ENCODE data around the gene CDH26.

CDH26 gene

DNA sequence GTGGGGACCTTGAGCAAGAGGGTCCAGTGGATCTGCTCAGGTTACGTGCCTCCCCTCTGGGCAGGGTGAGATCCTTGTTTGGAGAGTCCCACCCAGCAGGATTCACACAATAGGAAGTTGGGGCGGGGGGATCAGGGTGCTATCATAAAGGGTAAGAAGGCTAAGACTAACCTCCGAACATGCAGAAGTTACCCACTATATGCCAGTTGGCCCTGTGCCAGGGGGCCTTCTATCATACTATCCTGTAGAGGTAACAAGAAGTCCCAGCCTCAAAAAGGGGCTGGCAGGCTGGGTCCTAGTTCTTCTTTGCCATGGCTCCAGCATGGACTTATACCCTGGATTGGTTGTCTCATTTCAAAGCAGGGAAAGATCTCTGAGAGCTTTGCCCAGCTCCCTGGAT lies 94.1 kb downstream of the CDH26 start:
- no peak overlapping the region for H3K4me3 ChIP-seq (ENCODE audit: low read length)
- H3K36me3 ChIP-seq (ENCODE audit: control insufficient read depth, insufficient read depth, low read length), result no peaks in the 10 kb centered on the region
- DNase-seq (ENCODE audit: low read depth, low spot score), result no peak
- no peaks in the 10 kb centered on the region for H3K27me3 ChIP-seq (ENCODE audit: control insufficient read depth, insufficient read depth, low read length)
- H3K4me1 ChIP-seq (ENCODE audit: control insufficient read depth, insufficient read depth, low read length), result no peaks in the 10 kb centered on the region
- no peak overlapping the region for H3K27ac ChIP-seq (ENCODE audit: low read length)
- no CpG with 5 or more reads among the region's 3 CpGs for WGBS (ENCODE audit: insufficient coverage, insufficient read length)
- H3K9me3 ChIP-seq (ENCODE audit: control insufficient read depth, insufficient read depth, low read length), result no peaks in the 10 kb centered on the region

DNA sequence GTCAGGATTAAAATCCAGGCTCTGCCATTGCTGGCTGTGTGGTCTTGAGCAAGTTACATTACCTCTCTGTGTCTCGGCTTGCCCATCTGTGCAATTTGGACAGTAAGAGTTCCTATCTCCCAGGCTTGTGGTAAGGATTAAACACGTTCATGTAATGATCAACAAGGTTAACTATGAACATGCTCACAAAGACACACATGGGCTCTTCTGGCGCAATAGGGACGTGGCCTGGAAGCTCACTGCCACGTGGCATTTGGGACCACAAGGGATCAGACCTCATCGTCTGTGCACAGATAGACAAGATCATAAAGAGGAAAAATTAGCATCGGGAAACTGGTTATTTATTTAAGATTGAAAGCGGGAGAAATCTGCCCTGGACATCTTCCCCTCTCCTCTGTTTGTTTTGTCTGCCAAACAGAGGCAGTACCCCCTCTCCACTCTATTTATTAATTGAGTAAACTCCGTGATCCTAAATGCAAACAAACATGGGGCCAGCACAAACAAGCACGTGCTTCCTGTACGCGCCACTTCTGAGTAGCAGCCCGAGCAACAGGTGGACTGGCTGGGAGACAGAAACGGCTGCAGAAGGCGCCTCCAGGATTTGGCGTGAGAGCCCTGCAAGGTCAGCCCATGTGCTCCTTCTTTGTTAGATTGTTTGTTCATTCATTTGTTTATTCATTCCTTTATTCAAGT lies 95.0 kb downstream of the CDH26 start:
- Histone ChIP-seq H3K4me3 (ENCODE audit: low read length) (no peak overlapping the region), H3K27me3 (ENCODE audit: control insufficient read depth, insufficient read depth, low read length) (no peaks in the 10 kb centered on the region), H3K27ac (ENCODE audit: low read length) (no peak overlapping the region), H3K9me3 (ENCODE audit: control insufficient read depth, insufficient read depth, low read length) (no peaks in the 10 kb centered on the region), H3K36me3 (ENCODE audit: control insufficient read depth, insufficient read depth, low read length) (no peaks in the 10 kb centered on the region), H3K4me1 (ENCODE audit: control insufficient read depth, insufficient read depth, low read length) (peaks cover 1% of the 10 kb centered on the region; the same call in 1 of the 2 replicates)
- no peak for DNase-seq (ENCODE audit: low read depth, low spot score)
- no CpG with 5 or more reads among the region's 16 CpGs for WGBS (ENCODE audit: insufficient coverage, insufficient read length)

DNA sequence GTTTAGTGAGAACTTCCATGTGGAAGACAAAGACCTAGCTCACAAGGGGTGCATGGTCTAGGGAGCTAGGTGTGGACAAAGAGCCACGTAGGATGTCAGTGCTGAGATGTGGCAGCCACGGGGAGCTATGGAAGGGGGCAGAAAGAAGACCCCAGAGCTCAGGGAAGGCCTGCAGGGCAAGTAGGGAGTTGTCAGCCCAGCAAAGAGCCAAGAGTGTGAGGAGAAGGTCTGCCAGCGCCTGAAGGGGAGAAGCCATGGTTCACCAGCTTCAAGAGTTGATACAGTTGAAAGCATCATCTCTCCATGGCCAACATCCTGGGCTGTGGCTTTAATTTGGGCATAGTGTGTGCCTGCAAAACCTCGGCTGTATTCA lies 95.6 kb downstream of the CDH26 start:
- H3K27ac ChIP-seq (ENCODE audit: low read length), result no peak overlapping the region
- H3K27me3 ChIP-seq (ENCODE audit: control insufficient read depth, insufficient read depth, low read length), result no peaks in the 10 kb centered on the region
- no peak overlapping the region for H3K4me3 ChIP-seq (ENCODE audit: low read length)
- no CpG with 5 or more reads among the region's 4 CpGs for WGBS (ENCODE audit: insufficient coverage, insufficient read length)
- H3K36me3 ChIP-seq (ENCODE audit: control insufficient read depth, insufficient read depth, low read length), result no peaks in the 10 kb centered on the region
- no peak for DNase-seq (ENCODE audit: low read depth, low spot score)
- H3K4me1 ChIP-seq (ENCODE audit: control insufficient read depth, insufficient read depth, low read length), result peaks cover 1% of the 10 kb centered on the region; the same call in 1 of the 2 replicates
- no peaks in the 10 kb centered on the region for H3K9me3 ChIP-seq (ENCODE audit: control insufficient read depth, insufficient read depth, low read length)

DNA sequence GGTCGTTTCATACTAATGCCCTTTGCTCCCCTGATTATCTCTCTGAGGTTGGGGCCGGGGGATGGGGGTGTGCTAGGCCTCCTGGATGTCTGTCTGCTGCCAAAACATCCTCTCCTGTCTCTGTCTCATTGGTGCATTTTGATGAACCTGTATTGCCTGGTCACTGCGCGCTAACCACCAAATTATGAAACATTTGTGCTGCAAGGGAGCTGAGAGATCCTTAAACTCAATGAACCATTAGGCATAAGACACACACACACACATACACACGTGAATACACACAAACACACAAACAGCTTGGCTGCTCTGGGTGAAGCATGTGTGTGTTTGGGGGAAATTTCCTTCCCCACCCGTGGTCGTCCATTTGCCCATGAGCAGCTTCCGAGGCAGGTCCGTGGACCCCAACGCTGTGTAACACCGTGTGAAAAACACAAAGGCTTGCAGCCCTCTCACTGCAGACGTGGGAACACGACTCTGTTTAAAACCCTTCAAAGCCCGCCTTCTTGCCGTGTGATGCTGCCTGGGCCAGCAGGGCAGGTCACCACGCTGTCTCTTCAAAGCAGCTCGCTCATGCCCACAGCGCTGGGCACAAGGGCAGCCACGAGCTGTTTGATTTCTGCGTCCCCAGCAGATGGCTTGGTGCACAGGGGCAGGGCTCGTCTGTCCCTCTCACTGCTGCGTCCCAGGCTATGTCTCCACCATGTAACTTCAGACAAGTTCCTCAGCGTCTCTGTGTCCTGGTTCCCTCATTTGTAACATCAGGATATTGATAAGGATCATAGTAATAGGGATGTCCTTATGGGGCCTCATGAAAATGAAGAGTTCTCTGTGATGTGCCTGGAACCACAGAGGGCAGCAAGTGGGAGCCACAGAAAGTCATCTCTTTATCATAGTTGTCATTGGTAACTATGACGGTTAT lies 96.8 kb downstream of the CDH26 start:
- no CpG with 5 or more reads among the region's 24 CpGs for WGBS (ENCODE audit: insufficient coverage, insufficient read length)
- no peak for DNase-seq (ENCODE audit: low read depth, low spot score)
- H3K27ac ChIP-seq (ENCODE audit: low read length), result no peak overlapping the region

DNA sequence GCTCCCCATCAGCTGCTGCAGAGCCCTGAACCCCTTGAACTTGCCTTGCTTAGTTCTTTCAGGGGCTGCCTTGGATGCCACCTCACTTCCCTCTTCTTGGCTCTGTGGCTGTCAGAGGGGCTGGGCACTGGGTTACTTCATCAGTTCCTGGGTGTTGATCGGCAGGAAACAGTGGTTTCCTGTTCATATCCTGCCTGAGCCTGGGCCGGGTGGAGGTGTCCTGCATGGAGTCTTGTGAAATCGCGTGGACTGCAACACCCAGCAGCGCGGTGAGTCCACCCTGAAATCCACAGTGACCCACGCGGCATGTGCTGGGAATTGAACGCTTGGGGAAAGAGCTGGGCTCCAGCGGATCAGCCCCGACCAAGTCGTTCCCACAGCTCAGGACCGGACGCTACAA lies 97.5 kb downstream of the CDH26 start:
- no peak overlapping the region for H3K27ac ChIP-seq (ENCODE audit: low read length)

More for the DNA sequence above, 96.8 kb downstream of the CDH26 start:
- H3K4me1 ChIP-seq (ENCODE audit: control insufficient read depth, insufficient read depth, low read length), result peaks cover 1% of the 10 kb centered on the region; the same call in 1 of the 2 replicates
- no peaks in the 10 kb centered on the region for H3K27me3 ChIP-seq (ENCODE audit: control insufficient read depth, insufficient read depth, low read length)
- no peaks in the 10 kb centered on the region for H3K9me3 ChIP-seq (ENCODE audit: control insufficient read depth, insufficient read depth, low read length)
- H3K4me3 ChIP-seq (ENCODE audit: low read length), result no peak overlapping the region
- no peaks in the 10 kb centered on the region for H3K36me3 ChIP-seq (ENCODE audit: control insufficient read depth, insufficient read depth, low read length)

DNA sequence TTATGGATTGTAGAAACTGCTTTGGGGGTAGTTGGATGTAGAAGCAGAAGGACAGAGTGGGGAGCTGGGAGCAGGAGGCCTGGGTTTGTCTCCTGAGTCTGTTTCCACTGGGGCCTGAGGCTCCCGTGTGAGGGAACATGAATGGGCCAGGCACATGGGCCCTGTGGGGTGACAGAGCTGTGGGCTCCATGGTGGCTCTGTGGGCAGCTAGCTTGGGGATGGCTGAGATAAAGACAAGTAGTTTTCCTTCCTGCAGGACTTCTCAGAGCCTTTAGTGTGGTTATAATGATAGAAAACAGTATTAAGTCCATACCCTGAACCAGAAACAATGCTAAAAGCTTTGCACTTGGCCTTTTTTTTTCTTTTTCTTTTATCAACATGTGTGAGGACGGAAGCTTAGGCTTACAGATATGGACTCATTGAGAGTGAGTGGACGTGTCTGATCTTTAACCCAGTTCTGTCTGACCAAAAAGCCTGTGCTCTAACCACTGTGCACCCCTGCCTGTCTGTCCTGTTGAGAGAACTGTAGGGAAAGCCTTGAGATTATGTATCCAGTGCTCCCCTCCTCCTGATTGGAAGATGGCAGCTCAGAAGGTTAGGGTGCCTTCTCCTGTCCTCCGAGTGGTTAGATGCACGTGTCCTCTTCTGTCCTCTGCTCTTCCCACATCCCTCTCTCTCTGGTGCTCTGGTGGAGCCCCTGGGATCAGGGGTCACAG lies 98.3 kb downstream of the CDH26 start:
- H3K27ac ChIP-seq (ENCODE audit: low read length), result no peak overlapping the region
- H3K4me3 ChIP-seq (ENCODE audit: low read length), result no peak overlapping the region
- DNase-seq (ENCODE audit: low read depth, low spot score), result no peak
- H3K36me3 ChIP-seq (ENCODE audit: control insufficient read depth, insufficient read depth, low read length), result no peaks in the 10 kb centered on the region
- WGBS (ENCODE audit: insufficient coverage, insufficient read length), result no CpG with 5 or more reads among the region's 5 CpGs
- no peaks in the 10 kb centered on the region for H3K27me3 ChIP-seq (ENCODE audit: control insufficient read depth, insufficient read depth, low read length)
- H3K4me1 ChIP-seq (ENCODE audit: control insufficient read depth, insufficient read depth, low read length), result peaks cover 1% of the 10 kb centered on the region; the same call in 1 of the 2 replicates
- H3K9me3 ChIP-seq (ENCODE audit: control insufficient read depth, insufficient read depth, low read length), result no peaks in the 10 kb centered on the region

More for the DNA sequence above, 97.5 kb downstream of the CDH26 start:
- Histone ChIP-seq H3K36me3 (ENCODE audit: control insufficient read depth, insufficient read depth, low read length) (no peaks in the 10 kb centered on the region), H3K4me1 (ENCODE audit: control insufficient read depth, insufficient read depth, low read length) (peaks cover 1% of the 10 kb centered on the region; the same call in 1 of the 2 replicates), H3K27me3 (ENCODE audit: control insufficient read depth, insufficient read depth, low read length) (no peaks in the 10 kb centered on the region), H3K9me3 (ENCODE audit: control insufficient read depth, insufficient read depth, low read length) (no peaks in the 10 kb centered on the region), H3K4me3 (ENCODE audit: low read length) (no peak overlapping the region)
- no CpG with 5 or more reads among the region's 14 CpGs for WGBS (ENCODE audit: insufficient coverage, insufficient read length)
- DNase-seq (ENCODE audit: low read depth, low spot score), result no peak

DNA sequence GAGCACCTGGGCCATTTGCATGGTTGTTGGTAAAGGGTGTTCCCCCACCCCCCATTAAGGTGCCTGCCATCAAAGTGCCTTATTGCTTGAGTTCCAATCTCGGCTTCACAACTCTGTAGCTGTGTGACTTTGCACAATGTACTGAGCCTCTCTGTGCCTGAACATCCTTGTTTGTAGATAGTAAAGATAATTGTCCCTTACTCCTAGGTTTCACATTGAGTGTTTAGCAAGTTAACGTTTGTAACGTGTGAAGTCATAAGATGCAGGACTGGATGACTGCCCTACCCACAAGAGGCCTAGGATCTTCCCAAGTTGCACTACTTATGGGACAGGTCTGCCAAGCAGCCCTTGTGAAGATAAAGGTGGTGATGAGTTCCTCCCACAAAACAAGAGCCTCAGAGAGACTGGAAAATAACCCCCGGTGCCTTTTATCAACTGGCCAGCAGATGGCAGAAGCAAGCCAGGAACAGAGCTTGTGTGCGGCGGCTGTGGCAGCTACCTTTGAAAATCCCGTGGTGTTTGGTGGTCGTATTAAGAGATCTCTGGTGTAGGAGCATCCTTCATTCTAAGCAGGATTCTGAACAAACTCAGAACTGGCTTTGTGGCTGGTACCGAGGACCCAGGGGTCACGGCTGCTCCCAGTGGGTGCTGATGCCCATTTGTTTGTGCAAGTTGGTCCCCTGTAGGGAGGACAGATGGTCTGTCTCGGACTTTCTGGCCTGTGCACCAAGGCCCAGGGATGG lies 99.1 kb downstream of the CDH26 start:
- peak; percentile 25 for DNase-seq (ENCODE audit: low read depth, low spot score)
- no peaks in the 10 kb centered on the region for H3K36me3 ChIP-seq (ENCODE audit: control insufficient read depth, insufficient read depth, low read length)
- H3K4me1 ChIP-seq (ENCODE audit: control insufficient read depth, insufficient read depth, low read length), result peaks cover 1% of the 10 kb centered on the region; the same call in 1 of the 2 replicates
- no CpG with 5 or more reads among the region's 11 CpGs for WGBS (ENCODE audit: insufficient coverage, insufficient read length)
- no peaks in the 10 kb centered on the region for H3K27me3 ChIP-seq (ENCODE audit: control insufficient read depth, insufficient read depth, low read length)
- H3K27ac ChIP-seq (ENCODE audit: low read length), result no peak overlapping the region
- no peak overlapping the region for H3K4me3 ChIP-seq (ENCODE audit: low read length)
- no peaks in the 10 kb centered on the region for H3K9me3 ChIP-seq (ENCODE audit: control insufficient read depth, insufficient read depth, low read length)

DNA sequence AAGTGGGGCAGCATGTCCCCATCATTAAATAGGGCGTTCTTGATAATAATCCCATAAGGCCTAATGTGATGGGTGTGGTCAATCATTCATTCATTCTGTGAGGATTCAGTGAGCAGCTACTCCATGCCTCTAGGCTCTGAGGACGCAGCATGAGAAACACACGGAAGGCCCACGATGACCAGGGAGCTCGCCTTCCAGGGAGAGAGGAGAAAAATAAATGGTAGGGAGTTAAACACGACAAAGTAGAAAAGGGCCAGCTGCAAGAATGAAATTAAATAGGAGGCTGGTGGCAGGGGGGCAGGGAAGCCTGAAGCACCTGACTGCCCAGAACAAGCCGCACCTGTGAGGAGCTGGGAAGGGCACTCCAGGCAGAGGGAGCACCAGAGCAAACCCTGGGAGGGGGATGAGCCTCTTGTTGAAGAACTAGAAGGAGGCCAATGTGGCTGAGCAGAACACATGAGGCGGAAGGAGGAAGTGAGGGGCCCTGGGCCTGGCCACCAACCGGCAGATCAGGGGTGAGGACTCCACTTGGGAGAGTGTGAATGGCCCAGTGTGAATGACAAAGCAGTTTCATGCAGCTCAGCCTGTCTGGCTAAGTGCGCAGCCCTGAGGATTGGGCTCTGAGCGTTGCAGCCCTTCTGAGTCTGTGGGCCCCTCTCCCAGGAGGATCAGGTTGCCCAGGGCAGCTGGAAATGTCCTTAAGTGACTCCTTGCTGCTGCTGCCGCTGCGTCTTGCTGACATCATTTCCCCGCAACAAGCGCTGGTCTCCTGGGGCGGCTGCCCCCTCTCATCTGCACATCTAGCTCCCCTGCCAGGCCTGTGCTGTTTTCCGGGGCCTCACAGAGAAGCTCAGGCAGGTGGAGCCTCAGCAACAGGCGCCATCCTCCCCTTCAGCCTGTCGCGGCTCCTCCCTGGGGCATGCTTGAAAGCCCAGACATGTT lies 99.9 kb downstream of the CDH26 start:
- H3K9me3 ChIP-seq (ENCODE audit: control insufficient read depth, insufficient read depth, low read length), result no peaks in the 10 kb centered on the region
- no peak overlapping the region for H3K27ac ChIP-seq (ENCODE audit: low read length)
- no peaks in the 10 kb centered on the region for H3K27me3 ChIP-seq (ENCODE audit: control insufficient read depth, insufficient read depth, low read length)
- no peak overlapping the region for H3K4me3 ChIP-seq (ENCODE audit: low read length)
- no peak for DNase-seq (ENCODE audit: low read depth, low spot score)
- WGBS (ENCODE audit: insufficient coverage, insufficient read length), result no CpG with 5 or more reads among the region's 20 CpGs
- no peaks in the 10 kb centered on the region for H3K36me3 ChIP-seq (ENCODE audit: control insufficient read depth, insufficient read depth, low read length)
- peaks cover 1% of the 10 kb centered on the region; the same call in 1 of the 2 replicates for H3K4me1 ChIP-seq (ENCODE audit: control insufficient read depth, insufficient read depth, low read length)

DNA sequence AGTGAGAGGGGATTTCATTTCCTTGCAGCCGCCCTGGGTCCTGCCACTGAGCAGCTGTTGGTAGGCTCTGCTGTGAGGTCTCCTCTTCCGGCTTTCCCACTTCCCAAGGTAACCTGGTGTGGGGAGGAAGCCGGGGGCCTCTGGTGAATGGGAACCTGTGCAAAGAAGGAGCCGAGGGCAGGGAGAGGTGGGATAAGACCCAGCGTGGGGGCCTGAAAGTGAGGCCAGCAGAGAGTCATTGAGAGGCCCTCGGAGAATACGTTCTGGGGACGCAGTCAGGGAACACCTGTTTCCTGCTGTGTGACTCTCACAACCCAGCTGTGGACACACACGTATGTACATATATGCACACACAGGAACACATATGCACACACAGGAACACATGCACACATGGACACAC lies 100.7 kb downstream of the CDH26 start:
- Histone ChIP-seq H3K9me3 (ENCODE audit: control insufficient read depth, insufficient read depth, low read length) (no peaks in the 10 kb centered on the region), H3K36me3 (ENCODE audit: control insufficient read depth, insufficient read depth, low read length) (no peaks in the 10 kb centered on the region), H3K4me3 (ENCODE audit: low read length) (no peak overlapping the region), H3K27me3 (ENCODE audit: control insufficient read depth, insufficient read depth, low read length) (no peaks in the 10 kb centered on the region), H3K4me1 (ENCODE audit: control insufficient read depth, insufficient read depth, low read length) (peaks cover 1% of the 10 kb centered on the region; the same call in 1 of the 2 replicates), H3K27ac (ENCODE audit: low read length) (no peak overlapping the region)
- no CpG with 5 or more reads among the region's 9 CpGs for WGBS (ENCODE audit: insufficient coverage, insufficient read length)
- no peak for DNase-seq (ENCODE audit: low read depth, low spot score)

Data from iPS DF 6.9 (cell line).